Jurkat, Clone E6-1 (cell line): ENCODE results near the gene AGBL5. TPM values are rescaled to one million over a fixed set of nuclear protein-coding genes. Genes with fewer than 3 reads are reported as not detected.
A peak's percentile ranks its signal among the peaks of the same experiment; 100 is the strongest.

ENCODE experiments used
- DNase-seq: peaks from one replicate; pipeline ENCODE4 v3.0.0-alpha.2; 2011; ENCODE audit warnings: low read depth, low spot score
- H3K4me3 ChIP-seq: 2 replicates; pipeline ENCODE4 v1.5.1; 2011; ENCODE audit warnings: mild to moderate bottlenecking, low read length, control low read depth, moderate library complexity
- polyA plus RNA-seq: library from polyadenylated mRNA; unstranded; fragments of >200 nt; gene quantifications from one replicate; pipeline ENCODE4 v1.2.1, GENCODE V29; 2012; ENCODE audit warnings: missing spikeins; ENCODE audit not compliant: insufficient read length, insufficient read depth

Gene AGBL5
- polyA plus RNA-seq: 42.4 TPM

- peak; percentile 95 for DNase-seq
- H3K4me3 ChIP-seq: peak within 1 kb of the TSS; percentile 87
Observed at GRCh38 chr2:27050996-27051901, at the start of gene AGBL5. Gene AGBL5, plus strand, starts transcription at chr2:27051668. Its CDS starts 1,291 bp downstream, at chr2:27052959.

- H3K4me3 ChIP-seq: no peak overlapping the region
- no peak for DNase-seq
Observed at GRCh38 chr2:27001950-27002349, 49.5 kb upstream of the AGBL5 start.

- no peak overlapping the region for H3K4me3 ChIP-seq
- DNase-seq: no peak
Observed at GRCh38 chr2:27003007-27003406, 48.5 kb upstream of the AGBL5 start.

- no peak for DNase-seq
- H3K4me3 ChIP-seq: no peak overlapping the region
Observed at GRCh38 chr2:27003857-27004256, 47.6 kb upstream of the AGBL5 start.

- no peak overlapping the region for H3K4me3 ChIP-seq
- no peak for DNase-seq
Observed at GRCh38 chr2:27006602-27007415, 44.7 kb upstream of the AGBL5 start.

- DNase-seq: no peak
- H3K4me3 ChIP-seq: no peak overlapping the region
Observed at GRCh38 chr2:27007416-27008374, 43.8 kb upstream of the AGBL5 start.

- H3K4me3 ChIP-seq: no peak overlapping the region
Observed at GRCh38 chr2:27008678-27009077, 42.8 kb upstream of the AGBL5 start.

GRCh38 chr2:27009083-27009482 is 42.4 kb upstream of the AGBL5 start:
- DNase-seq: no peak
- H3K4me3 ChIP-seq: no peak overlapping the region

More at GRCh38 chr2:27008678-27009077, 42.8 kb upstream of the AGBL5 start:
- DNase-seq: no peak

- H3K4me3 ChIP-seq: no peak overlapping the region
- DNase-seq: no peak
Observed at GRCh38 chr2:27009716-27010115, 41.8 kb upstream of the AGBL5 start.

GRCh38 chr2:27010139-27010538 is 41.3 kb upstream of the AGBL5 start:
- H3K4me3 ChIP-seq: no peak overlapping the region
- DNase-seq: peak; percentile 37

GRCh38 chr2:27013738-27014137 is 37.7 kb upstream of the AGBL5 start:
- no peak for DNase-seq
- H3K4me3 ChIP-seq: no peak overlapping the region

- no peak for DNase-seq
- no peak overlapping the region for H3K4me3 ChIP-seq
Observed at GRCh38 chr2:27014771-27015433, 36.6 kb upstream of the AGBL5 start.

GRCh38 chr2:27016801-27017325 is 34.6 kb upstream of the AGBL5 start:
- no peak overlapping the region for H3K4me3 ChIP-seq
- DNase-seq: peak; percentile 63

- H3K4me3 ChIP-seq: no peak overlapping the region
- no peak for DNase-seq
Observed at GRCh38 chr2:27018142-27018541, 33.3 kb upstream of the AGBL5 start.

- DNase-seq: no peak
- H3K4me3 ChIP-seq: no peak overlapping the region
Observed at GRCh38 chr2:27019459-27019858, 32.0 kb upstream of the AGBL5 start.

- H3K4me3 ChIP-seq: no peak overlapping the region
- DNase-seq: no peak
Observed at GRCh38 chr2:27019931-27020855, 31.3 kb upstream of the AGBL5 start.
